ENCODE results near the gene HSCB.

GRCh38 chr22:28774378-28774777 lies 32.5 kb downstream of the HSCB start:
- TF ChIP-seq JUND (IDR thresholded peaks at IDR 0.05; ENCODE audit: borderline replicate concordance, low read depth, low read length) (no peak), JUND (tag; IDR thresholded peaks at IDR 0.05; ENCODE audit: borderline replicate concordance, low read depth, low read length) (no peak), TBP (optimal IDR thresholded peaks at IDR 0.05; ENCODE audit: low read depth, low read length) (no peak), TGIF2 (CRISPR knock-in tag; IDR thresholded peaks at IDR 0.05) (no peak), SMARCA4 (IDR thresholded peaks at IDR 0.05) (no peak), MAX (CRISPR knock-in tag; IDR thresholded peaks at IDR 0.05) (no peak)
- TF ChIP-seq, protein P1, sequence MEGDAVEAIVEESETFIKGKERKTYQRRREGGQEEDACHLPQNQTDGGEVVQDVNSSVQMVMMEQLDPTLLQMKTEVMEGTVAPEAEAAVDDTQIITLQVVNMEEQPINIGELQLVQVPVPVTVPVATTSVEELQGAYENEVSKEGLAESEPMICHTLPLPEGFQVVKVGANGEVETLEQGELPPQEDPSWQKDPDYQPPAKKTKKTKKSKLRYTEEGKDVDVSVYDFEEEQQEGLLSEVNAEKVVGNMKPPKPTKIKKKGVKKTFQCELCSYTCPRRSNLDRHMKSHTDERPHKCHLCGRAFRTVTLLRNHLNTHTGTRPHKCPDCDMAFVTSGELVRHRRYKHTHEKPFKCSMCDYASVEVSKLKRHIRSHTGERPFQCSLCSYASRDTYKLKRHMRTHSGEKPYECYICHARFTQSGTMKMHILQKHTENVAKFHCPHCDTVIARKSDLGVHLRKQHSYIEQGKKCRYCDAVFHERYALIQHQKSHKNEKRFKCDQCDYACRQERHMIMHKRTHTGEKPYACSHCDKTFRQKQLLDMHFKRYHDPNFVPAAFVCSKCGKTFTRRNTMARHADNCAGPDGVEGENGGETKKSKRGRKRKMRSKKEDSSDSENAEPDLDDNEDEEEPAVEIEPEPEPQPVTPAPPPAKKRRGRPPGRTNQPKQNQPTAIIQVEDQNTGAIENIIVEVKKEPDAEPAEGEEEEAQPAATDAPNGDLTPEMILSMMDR (IDR thresholded peaks at IDR 0.05 in 2 of 3, conservative IDR thresholded peaks at IDR 0.05 in 1 of 3; ENCODE audit: insufficient read depth in 2 of 3, low read depth in 1 of 3, low read length in 3 of 3), result no peak

Data from K562 (cell line).